Upper lobe of left lung (tissue), 6 donors: ENCODE data around the gene ARHGAP15. TPM values are rescaled to one million over a fixed set of nuclear protein-coding genes. Genes with fewer than 3 reads are reported as not detected.

ENCODE experiments used
- ATAC-seq, 2 donors: fragments of 200-7000 bp; cut with Tn5 transposase; one replicate each; pipeline ENCODE4 v1.9.1; 2022; ENCODE audit warnings: mild to moderate bottlenecking in 2 of 2, moderate library complexity in 2 of 2; ENCODE audit not compliant: low FRiP score in 2 of 2
- DNase-seq, 2 donors: peaks; one replicate each; pipeline ENCODE4 v3.0.0-alpha.2; 2019 to 2020
- H3K27ac ChIP-seq, 4 donors: fragments of 200-600 bp; sonication (generic); one replicate each; pipeline ENCODE4 v1.5.1; 2016 to 2019
- H3K27me3 ChIP-seq, 4 donors: fragments of 200-600 bp; sonication (generic); one replicate each; pipeline ENCODE4 v1.5.1; 2017 to 2019
- H3K36me3 ChIP-seq, 4 donors: fragments of 200-600 bp; sonication (generic); one replicate each; pipeline ENCODE4 v1.5.1; 2016 to 2019
- H3K4me1 ChIP-seq, 4 donors: fragments of 200-600 bp; sonication (generic); one replicate each; pipeline ENCODE4 v1.5.1; 2018 to 2019
- H3K4me3 ChIP-seq, 4 donors: fragments of 200-600 bp; sonication (generic); one replicate each; pipeline ENCODE4 v1.5.1; 2017 to 2019; ENCODE audit warnings: mild to moderate bottlenecking in 2 of 4, moderate library complexity in 1 of 4
- H3K9me3 ChIP-seq, 4 donors: fragments of 200-600 bp; sonication (generic); one replicate each; pipeline ENCODE4 v1.5.1; 2018 to 2019
- EP300 ChIP-seq, 4 donors: sonication (generic); formaldehyde crosslinking; IDR thresholded peaks; one replicate each; pipeline ENCODE4 v1.5.1; 2017; ENCODE audit warnings: antibody characterized with exemption in 4 of 4, control low read depth in 2 of 4
- POLR2A ChIP-seq, 4 donors: fragments of 450-650 bp; IDR thresholded peaks; one replicate each; pipeline ENCODE4 v1.5.1; 2016 to 2017; ENCODE audit warnings: antibody characterized with exemption in 4 of 4, mild to moderate bottlenecking in 2 of 4
- POLR2AphosphoS5 ChIP-seq, 2 donors: sonication (generic); formaldehyde crosslinking; IDR thresholded peaks; one replicate each; pipeline ENCODE4 v1.5.1; 2017; ENCODE audit warnings: antibody characterized with exemption in 2 of 2
- WGBS, 2 donors: methylation state at CpG; one replicate each; pipeline ENCODE4 v1.1.5; 2017 to 2018; 5-methylcytosine and 5-hydroxymethylcytosine counted together
- total RNA-seq, 6 donors: library from RNA; depleted of rRNA in 4 of 6; stranded (reverse); fragments of >200 nt in 4 of 6; gene quantifications; one replicate each; pipeline versions ENCODE4 v1.1.0 to v1.2.1, GENCODE V29; 2016 to 2021
- TF ChIP-seq, protein P1 (sequence below), 6 experiments: fragments of 450-650 bp in 4 of 6; fragments of 200-600 bp in 2 of 6; sonication (generic) in 2 of 6; IDR thresholded peaks; one replicate each; pipeline ENCODE4 v1.5.1; 2016 to 2019; ENCODE audit warnings: antibody characterized with exemption in 6 of 6
- donor health status: DM: no; HTN: no; CAD: no; lungs with moderate emphysema.
- donor health status: DM: no; HTN: yes; CAD: no; lungs with severe emphysema.

Gene ARHGAP15
- total RNA-seq, 6 donors from 2014 or later: 11.9 to 57.6 (median 17.5) TPM

GRCh38 chr2:143290221-143290620, 161.0 kb downstream of the ARHGAP15 start:
- Histone ChIP-seq H3K36me3 (no peaks in the 10 kb centered on the region), H3K27ac (no peak overlapping the region), H3K27me3 (no peaks in the 10 kb centered on the region), H3K4me3 (no peak overlapping the region), H3K9me3 (no peaks in the 10 kb centered on the region), H3K4me1 (no peaks in the 10 kb centered on the region)
- DNase-seq: no peak
- TF ChIP-seq POLR2A (IDR thresholded peaks at IDR 0.05) (no peak), EP300 (IDR thresholded peaks at IDR 0.05) (no peak), POLR2AphosphoS5 (IDR thresholded peaks at IDR 0.05) (no peak)
- TF ChIP-seq, protein P1, sequence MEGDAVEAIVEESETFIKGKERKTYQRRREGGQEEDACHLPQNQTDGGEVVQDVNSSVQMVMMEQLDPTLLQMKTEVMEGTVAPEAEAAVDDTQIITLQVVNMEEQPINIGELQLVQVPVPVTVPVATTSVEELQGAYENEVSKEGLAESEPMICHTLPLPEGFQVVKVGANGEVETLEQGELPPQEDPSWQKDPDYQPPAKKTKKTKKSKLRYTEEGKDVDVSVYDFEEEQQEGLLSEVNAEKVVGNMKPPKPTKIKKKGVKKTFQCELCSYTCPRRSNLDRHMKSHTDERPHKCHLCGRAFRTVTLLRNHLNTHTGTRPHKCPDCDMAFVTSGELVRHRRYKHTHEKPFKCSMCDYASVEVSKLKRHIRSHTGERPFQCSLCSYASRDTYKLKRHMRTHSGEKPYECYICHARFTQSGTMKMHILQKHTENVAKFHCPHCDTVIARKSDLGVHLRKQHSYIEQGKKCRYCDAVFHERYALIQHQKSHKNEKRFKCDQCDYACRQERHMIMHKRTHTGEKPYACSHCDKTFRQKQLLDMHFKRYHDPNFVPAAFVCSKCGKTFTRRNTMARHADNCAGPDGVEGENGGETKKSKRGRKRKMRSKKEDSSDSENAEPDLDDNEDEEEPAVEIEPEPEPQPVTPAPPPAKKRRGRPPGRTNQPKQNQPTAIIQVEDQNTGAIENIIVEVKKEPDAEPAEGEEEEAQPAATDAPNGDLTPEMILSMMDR (IDR thresholded peaks at IDR 0.05): no peak
- WGBS, 2 donors: 60 to 63% methylated on average over 5 of the region's 5 CpGs
- no peak for ATAC-seq

DNA sequence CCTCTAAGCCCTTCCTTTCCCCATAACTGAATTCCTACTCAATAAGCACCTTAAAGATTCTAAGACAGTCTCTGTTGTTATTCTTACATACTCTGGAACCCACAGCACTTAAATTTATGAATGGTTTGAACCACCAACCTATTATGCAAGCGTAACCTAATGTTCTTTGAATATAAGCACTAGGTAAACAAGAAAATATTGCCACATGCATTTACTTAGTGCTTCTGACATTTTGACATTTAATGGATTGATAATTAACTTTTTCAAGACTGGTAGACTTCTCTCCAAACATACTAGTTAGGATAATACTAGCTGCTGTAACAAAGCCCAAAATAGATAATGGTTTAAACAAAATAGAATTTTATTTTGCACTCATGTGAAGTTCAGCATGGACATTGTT, 164.8 kb downstream of the ARHGAP15 start:
- 76 to 78% methylated on average over 1 of the region's 1 CpG for WGBS, 2 donors
- Histone ChIP-seq H3K4me1 (no peaks in the 10 kb centered on the region), H3K27me3 (no peaks in the 10 kb centered on the region), H3K4me3 (no peak overlapping the region), H3K9me3 (no peaks in the 10 kb centered on the region), H3K36me3 (no peaks in the 10 kb centered on the region), H3K27ac (no peak overlapping the region)
- ATAC-seq (no peak), DNase-seq (no peak)
- TF ChIP-seq, protein P1 (IDR thresholded peaks at IDR 0.05): no peak
- TF ChIP-seq POLR2A (IDR thresholded peaks at IDR 0.05) (no peak), POLR2AphosphoS5 (IDR thresholded peaks at IDR 0.05) (no peak), EP300 (IDR thresholded peaks at IDR 0.05) (no peak)

DNA sequence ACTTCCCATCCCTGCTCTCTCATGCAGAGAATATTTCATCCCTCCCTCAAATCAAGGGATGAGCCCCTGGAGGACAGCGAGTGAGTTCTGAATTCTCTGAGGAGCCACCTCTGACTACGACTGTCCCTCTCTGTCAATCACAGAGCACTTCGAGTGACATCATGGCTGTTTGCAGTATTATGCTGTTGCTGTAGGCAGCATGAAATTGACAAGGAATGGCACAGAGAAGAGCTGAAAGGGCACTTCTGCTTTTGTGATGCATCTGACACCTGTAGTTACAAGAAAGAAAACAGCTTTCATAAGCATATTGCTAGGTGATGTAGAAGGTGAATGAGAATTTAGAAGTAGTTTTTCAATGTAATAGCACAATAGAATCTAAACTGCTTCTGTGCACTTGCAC, 166.9 kb downstream of the ARHGAP15 start:
- 77 to 80% methylated on average over 3 of the region's 3 CpGs for WGBS, 2 donors
- ATAC-seq (no peak), DNase-seq (no peak)
- H3K4me3 ChIP-seq: no peak overlapping the region
- TF ChIP-seq POLR2A (IDR thresholded peaks at IDR 0.05) (no peak), EP300 (IDR thresholded peaks at IDR 0.05) (no peak), POLR2AphosphoS5 (IDR thresholded peaks at IDR 0.05) (no peak)
- TF ChIP-seq, protein P1 (IDR thresholded peaks at IDR 0.05): no peak
- H3K27ac ChIP-seq: no peak overlapping the region
- H3K4me1 ChIP-seq: no peaks in the 10 kb centered on the region
- no peaks in the 10 kb centered on the region for H3K36me3 ChIP-seq
- H3K27me3 ChIP-seq: no peaks in the 10 kb centered on the region
- H3K9me3 ChIP-seq: no peaks in the 10 kb centered on the region

DNA sequence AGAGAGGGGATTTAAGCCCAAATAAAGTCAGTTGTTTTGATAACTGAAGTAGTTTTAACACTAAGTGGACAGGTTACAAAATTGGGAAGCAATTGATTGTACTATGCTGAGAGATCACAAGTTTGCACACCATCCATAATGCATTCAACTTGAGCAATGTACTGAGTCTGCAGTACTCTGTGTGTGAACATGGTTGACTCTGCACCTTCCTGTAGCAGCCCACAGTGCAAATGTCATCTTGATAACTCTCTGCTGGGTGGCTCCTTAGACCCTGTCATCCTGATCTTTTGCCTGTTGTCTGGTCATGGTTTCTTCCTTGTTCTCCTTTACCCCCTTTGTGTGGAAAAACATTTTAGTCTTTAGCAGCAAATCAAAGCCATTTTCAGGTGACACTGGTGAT, 168.0 kb downstream of the ARHGAP15 start:
- DNase-seq: no peak
- TF ChIP-seq POLR2AphosphoS5 (IDR thresholded peaks at IDR 0.05): no peak
- Histone ChIP-seq H3K27me3 (no peaks in the 10 kb centered on the region), H3K9me3 (no peaks in the 10 kb centered on the region), H3K36me3 (no peaks in the 10 kb centered on the region), H3K4me1 (no peaks in the 10 kb centered on the region), H3K4me3 (no peak overlapping the region), H3K27ac (no peak overlapping the region)
- no peak for ATAC-seq

- no peak overlapping the region for H3K4me3 ChIP-seq
- no peak overlapping the region for H3K27ac ChIP-seq
- H3K36me3 ChIP-seq: no peaks in the 10 kb centered on the region
- DNase-seq (no peak), ATAC-seq (no peak)
- H3K27me3 ChIP-seq: no peaks in the 10 kb centered on the region
- H3K4me1 ChIP-seq: no peaks in the 10 kb centered on the region
- TF ChIP-seq POLR2AphosphoS5 (IDR thresholded peaks at IDR 0.05) (no peak), EP300 (IDR thresholded peaks at IDR 0.05) (no peak), POLR2A (IDR thresholded peaks at IDR 0.05) (no peak)
- TF ChIP-seq, protein P1 (IDR thresholded peaks at IDR 0.05): no peak
- H3K9me3 ChIP-seq: no peaks in the 10 kb centered on the region
Measured at GRCh38 chr2:143300536-143300935, 171.3 kb downstream of the ARHGAP15 start.
